Effector memory CD4-positive, alpha-beta T cell (primary cell): ENCODE data around the gene TPRA1.

ENCODE experiments used
- DNase-seq, 3 donors: peaks; one replicate each; pipeline ENCODE4 v3.0.0-alpha.2; 2020
- H3K27ac ChIP-seq: 2 replicates; pipeline ENCODE4 v1.7.0; 2013; ENCODE audit warnings: mild to moderate bottlenecking, low read length, moderate library complexity; ENCODE audit not compliant: insufficient read depth, poor library complexity, severe bottlenecking
- H3K27me3 ChIP-seq: replicated peaks from 2 replicates; pipeline ENCODE4 v1.7.0; 2013; ENCODE audit warnings: mild to moderate bottlenecking, low read length; ENCODE audit not compliant: insufficient read depth, control insufficient read depth, poor library complexity, severe bottlenecking
- H3K36me3 ChIP-seq: 2 replicates; pipeline ENCODE4 v1.7.0; 2013; ENCODE audit warnings: mild to moderate bottlenecking, low read length, moderate library complexity; ENCODE audit not compliant: control insufficient read depth, insufficient read depth
- H3K4me1 ChIP-seq: 2 replicates; pipeline ENCODE4 v1.7.0; 2013; ENCODE audit warnings: low read length, mild to moderate bottlenecking; ENCODE audit not compliant: control insufficient read depth, insufficient read depth, poor library complexity, severe bottlenecking
- H3K4me3 ChIP-seq: 2 replicates; pipeline ENCODE4 v1.7.0; 2013; ENCODE audit warnings: low read length, low read depth, mild to moderate bottlenecking; ENCODE audit not compliant: insufficient read depth, poor library complexity, severe bottlenecking
- H3K9me3 ChIP-seq: 2 replicates; pipeline ENCODE4 v1.7.0; 2013; ENCODE audit warnings: mild to moderate bottlenecking, low read length, moderate library complexity; ENCODE audit not compliant: control insufficient read depth

The TPRA1 gene

DNA sequence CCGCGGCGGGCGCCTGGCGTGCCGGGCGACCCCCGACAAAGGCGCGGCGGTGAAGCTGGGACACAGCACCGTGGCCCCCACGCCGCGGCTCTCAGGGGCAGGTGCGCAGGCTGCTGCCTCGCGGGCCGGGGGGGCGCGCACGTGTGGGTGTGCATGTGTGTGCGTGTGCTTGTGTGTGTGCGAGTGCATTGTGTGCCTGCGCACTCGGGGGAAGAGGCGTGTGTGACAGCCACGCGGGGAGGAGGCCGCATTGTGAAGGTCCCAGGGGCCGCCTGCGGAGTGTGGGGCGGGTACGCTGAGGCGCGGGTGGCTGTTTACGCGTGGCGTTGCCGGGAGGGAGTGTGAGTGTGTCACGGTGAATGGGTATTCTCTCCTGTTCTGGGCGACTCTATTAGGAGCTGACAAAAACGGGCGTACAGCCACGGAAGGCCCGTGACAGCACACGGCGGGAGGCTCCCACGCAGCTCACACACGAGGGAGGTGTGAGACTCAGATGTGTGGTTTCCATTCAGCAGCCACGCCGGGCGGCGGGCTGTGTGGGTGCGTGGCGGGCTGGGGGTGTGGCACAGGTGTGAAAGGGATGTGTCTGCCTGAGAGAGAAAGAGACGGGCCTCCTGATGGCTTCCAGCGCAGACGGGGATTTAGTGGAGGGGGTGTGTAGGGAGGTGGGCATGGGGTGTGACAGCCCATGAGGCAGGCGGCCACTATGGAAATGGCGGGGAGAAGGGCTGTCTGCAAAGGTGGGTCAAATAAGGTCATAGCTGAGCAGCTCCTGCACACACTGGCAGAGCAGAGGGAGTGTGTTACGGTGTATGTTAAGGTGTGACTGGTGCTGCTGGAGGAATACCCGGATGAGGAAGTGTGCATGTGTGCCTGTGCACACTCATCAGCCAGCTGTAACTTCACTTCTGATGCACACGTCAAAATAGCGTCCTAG lies 39.2 kb upstream of the TPRA1 start:
- no peak overlapping the region for H3K27ac ChIP-seq
- H3K4me1 ChIP-seq: peaks cover 11% of the 10 kb centered on the region
- H3K4me3 ChIP-seq: peak overlapping the region; percentile 53
- H3K27me3 ChIP-seq: no peaks in the 10 kb centered on the region
- no peaks in the 10 kb centered on the region for H3K9me3 ChIP-seq
- DNase-seq: peak in 2 of 3 donors; percentile 19 to 51
- no peaks in the 10 kb centered on the region for H3K36me3 ChIP-seq

- no peaks in the 10 kb centered on the region for H3K9me3 ChIP-seq
- H3K27ac ChIP-seq: no peak within 1 kb of the TSS
- H3K27me3 ChIP-seq: no peaks in the 10 kb centered on the region
- peak within 1 kb of the TSS; percentile 53 for H3K4me3 ChIP-seq
- DNase-seq: peak in 1 of 3 donors; percentile 25
- no peaks in the 10 kb centered on the region for H3K36me3 ChIP-seq
- H3K4me1 ChIP-seq: peaks cover 11% of the 10 kb centered on the region
Observed at GRCh38 chr3:127628788-127629466, 38.4 kb upstream of the TPRA1 start, which contains the start of gene PODXL2. Gene PODXL2, plus strand, starts transcription at chr3:127629185. Its CDS starts 35 bp downstream, at chr3:127629220.

GRCh38 chr3:127628426-127628787 lies 37.9 kb upstream of the TPRA1 start:
- Histone ChIP-seq H3K27ac (no peak overlapping the region), H3K4me3 (no peak overlapping the region), H3K36me3 (no peaks in the 10 kb centered on the region), H3K27me3 (no peaks in the 10 kb centered on the region), H3K4me1 (peaks cover 11% of the 10 kb centered on the region), H3K9me3 (no peaks in the 10 kb centered on the region)
- no peak for DNase-seq

DNA sequence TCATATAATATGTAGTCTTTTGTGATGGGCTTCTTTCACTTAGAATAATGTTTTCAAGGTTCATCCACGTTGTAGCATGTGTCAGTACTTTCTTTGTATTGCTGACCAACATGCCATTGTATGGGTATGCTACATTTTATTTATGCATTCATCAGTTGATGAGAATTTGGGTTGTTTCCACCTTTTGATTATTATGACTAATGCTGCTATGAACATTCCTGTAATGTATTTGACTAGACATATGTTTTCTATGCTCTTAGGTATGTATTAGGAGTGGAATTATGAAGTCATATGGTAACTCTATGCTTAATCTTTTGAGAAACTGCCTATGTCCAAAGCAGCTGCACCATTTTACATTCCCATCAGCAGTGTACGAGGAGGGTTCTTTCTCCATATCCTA lies 35.3 kb upstream of the TPRA1 start:
- Histone ChIP-seq H3K4me3 (no peak overlapping the region), H3K27me3 (no peaks in the 10 kb centered on the region), H3K9me3 (no peaks in the 10 kb centered on the region), H3K36me3 (no peaks in the 10 kb centered on the region), H3K4me1 (peaks cover 11% of the 10 kb centered on the region), H3K27ac (no peak overlapping the region)
- no peak for DNase-seq

DNA sequence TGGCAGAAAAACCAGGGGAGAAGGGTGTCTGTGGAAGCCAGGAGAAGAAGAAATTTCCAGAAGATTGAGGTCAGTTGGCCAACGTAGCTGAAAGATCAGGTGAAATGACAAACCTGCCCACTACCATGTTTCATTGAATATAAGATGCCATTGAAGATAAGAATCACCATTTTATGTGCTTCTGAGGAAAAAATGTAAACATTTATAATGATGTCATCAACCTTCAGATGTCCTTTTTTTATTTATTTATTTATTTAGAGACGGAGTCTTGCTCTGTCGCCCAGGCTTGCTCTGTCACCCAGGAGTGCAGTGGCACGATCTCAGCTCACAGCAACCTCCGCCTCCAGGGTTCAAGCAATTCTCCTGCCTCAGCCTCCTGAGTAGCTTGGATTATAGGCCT lies 33.5 kb upstream of the TPRA1 start:
- H3K27ac ChIP-seq: no peak overlapping the region
- H3K36me3 ChIP-seq: no peaks in the 10 kb centered on the region
- no peak overlapping the region for H3K4me3 ChIP-seq
- no peaks in the 10 kb centered on the region for H3K4me1 ChIP-seq
- DNase-seq: no peak
- no peaks in the 10 kb centered on the region for H3K9me3 ChIP-seq
- no peaks in the 10 kb centered on the region for H3K27me3 ChIP-seq

- H3K4me1 ChIP-seq: no peaks in the 10 kb centered on the region
- no peaks in the 10 kb centered on the region for H3K27me3 ChIP-seq
- DNase-seq: no peak
- no peaks in the 10 kb centered on the region for H3K36me3 ChIP-seq
- H3K27ac ChIP-seq: no peak overlapping the region
- no peaks in the 10 kb centered on the region for H3K9me3 ChIP-seq
- H3K4me3 ChIP-seq: no peak overlapping the region
Observed at GRCh38 chr3:127622772-127623576, 32.4 kb upstream of the TPRA1 start.

- no peaks in the 10 kb centered on the region for H3K27me3 ChIP-seq
- H3K27ac ChIP-seq: no peak overlapping the region
- H3K9me3 ChIP-seq: no peaks in the 10 kb centered on the region
- H3K4me1 ChIP-seq: no peaks in the 10 kb centered on the region
- H3K4me3 ChIP-seq: no peak overlapping the region
- no peaks in the 10 kb centered on the region for H3K36me3 ChIP-seq
- DNase-seq: no peak
Observed at GRCh38 chr3:127622031-127622430, 31.5 kb upstream of the TPRA1 start.

DNA sequence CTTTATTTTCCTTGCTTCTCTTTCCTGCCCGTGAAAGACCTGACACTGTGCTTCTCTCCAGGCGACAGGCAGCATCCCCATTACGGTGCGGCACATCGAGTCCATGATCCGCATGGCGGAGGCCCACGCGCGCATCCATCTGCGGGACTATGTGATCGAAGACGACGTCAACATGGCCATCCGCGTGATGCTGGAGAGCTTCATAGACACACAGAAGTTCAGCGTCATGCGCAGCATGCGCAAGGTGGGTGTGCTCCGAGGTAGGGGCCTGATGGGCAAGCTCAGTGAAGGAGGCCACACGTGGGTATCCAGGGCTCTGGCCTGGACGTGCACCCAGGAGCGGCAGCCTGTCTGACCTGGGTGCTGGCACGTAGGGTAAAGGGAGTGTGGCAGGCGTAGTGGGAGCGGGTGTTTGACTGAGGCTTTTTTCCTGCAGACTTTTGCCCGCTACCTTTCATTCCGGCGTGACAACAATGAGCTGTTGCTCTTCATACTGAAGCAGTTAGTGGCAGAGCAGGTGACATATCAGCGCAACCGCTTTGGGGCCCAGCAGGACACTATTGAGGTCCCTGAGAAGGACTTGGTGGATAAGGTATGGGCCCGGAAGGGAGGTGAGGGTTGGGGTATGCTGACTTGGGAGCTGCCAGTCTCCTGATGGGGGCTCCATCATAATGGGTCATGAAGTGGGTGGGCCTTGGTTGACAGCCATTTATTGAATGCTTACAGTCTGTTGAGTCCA lies 30.3 kb upstream of the TPRA1 start:
- H3K27ac ChIP-seq: no peak overlapping the region
- DNase-seq: no peak
- no peaks in the 10 kb centered on the region for H3K4me1 ChIP-seq
- no peak overlapping the region for H3K4me3 ChIP-seq
- H3K36me3 ChIP-seq: no peaks in the 10 kb centered on the region
- no peaks in the 10 kb centered on the region for H3K27me3 ChIP-seq
- no peaks in the 10 kb centered on the region for H3K9me3 ChIP-seq

DNA sequence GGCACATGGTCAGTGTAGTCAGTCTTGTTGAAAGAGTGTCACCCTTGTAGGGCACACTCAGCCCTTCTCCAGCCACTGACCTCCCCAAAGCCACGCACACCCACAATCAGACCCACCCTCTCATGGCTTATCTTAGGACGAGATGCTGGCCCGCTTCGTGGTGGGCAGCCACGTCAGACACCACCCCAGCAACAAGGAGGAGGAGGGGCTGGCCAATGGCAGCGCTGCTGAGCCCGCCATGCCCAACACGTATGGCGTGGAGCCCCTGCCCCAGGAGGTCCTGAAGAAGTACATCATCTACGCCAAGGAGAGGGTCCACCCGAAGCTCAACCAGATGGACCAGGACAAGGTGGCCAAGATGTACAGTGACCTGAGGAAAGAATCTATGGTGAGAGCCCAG lies 28.4 kb upstream of the TPRA1 start:
- Histone ChIP-seq H3K9me3 (no peaks in the 10 kb centered on the region), H3K4me1 (no peaks in the 10 kb centered on the region), H3K27ac (no peak overlapping the region), H3K4me3 (no peak overlapping the region), H3K36me3 (no peaks in the 10 kb centered on the region), H3K27me3 (no peaks in the 10 kb centered on the region)
- no peak for DNase-seq
